IPS-20b (cell line): ENCODE measurements around the gene C19orf12.
"Not testable (repeated sequence)": the region's sequence is repeated elsewhere in the genome, so short reads cannot be mapped to it uniquely, and the experiment has no call there.

Experiments
- H3K27ac ChIP-seq: one replicate; pipeline ENCODE4 v1.5.1; 2013; ENCODE audit warnings: low read length
- H3K27me3 ChIP-seq: 2 replicates; pipeline ENCODE4 v1.6.1; 2013; ENCODE audit warnings: mild to moderate bottlenecking, low read length, inconsistent platforms; ENCODE audit not compliant: insufficient read depth
- H3K36me3 ChIP-seq: 2 replicates; pipeline ENCODE4 v1.6.1; 2013; ENCODE audit warnings: low read depth, mild to moderate bottlenecking, inconsistent platforms, low read length, moderate library complexity; ENCODE audit not compliant: insufficient read depth
- H3K4me1 ChIP-seq: 2 replicates; pipeline ENCODE4 v1.6.1; 2013; ENCODE audit warnings: mild to moderate bottlenecking, control low read depth, inconsistent platforms, low read length, moderate library complexity; ENCODE audit not compliant: insufficient read depth
- H3K4me3 ChIP-seq: 2 replicates; pipeline ENCODE4 v1.5.1; 2013; ENCODE audit warnings: mild to moderate bottlenecking, low read length, inconsistent platforms
- H3K9ac ChIP-seq: 2 replicates; pipeline ENCODE4 v1.6.1; 2013; ENCODE audit warnings: low read depth, mild to moderate bottlenecking, inconsistent platforms, low read length, moderate library complexity
- H3K9me3 ChIP-seq: 2 replicates; pipeline ENCODE4 v1.6.1; 2013; ENCODE audit warnings: mild to moderate bottlenecking, low read depth, low read length, inconsistent platforms; ENCODE audit not compliant: insufficient read depth

The C19orf12 gene

GRCh38 chr19:29671026-29671392 is 44.1 kb downstream of the C19orf12 start:
- not testable (repeated sequence) for H3K9me3 ChIP-seq, H3K4me3 ChIP-seq, H3K9ac ChIP-seq, H3K4me1 ChIP-seq, H3K27me3 ChIP-seq, H3K27ac ChIP-seq
- H3K36me3 ChIP-seq: peaks cover 15% of the 10 kb centered on the region; the same call in 1 of the 2 replicates

DNA sequence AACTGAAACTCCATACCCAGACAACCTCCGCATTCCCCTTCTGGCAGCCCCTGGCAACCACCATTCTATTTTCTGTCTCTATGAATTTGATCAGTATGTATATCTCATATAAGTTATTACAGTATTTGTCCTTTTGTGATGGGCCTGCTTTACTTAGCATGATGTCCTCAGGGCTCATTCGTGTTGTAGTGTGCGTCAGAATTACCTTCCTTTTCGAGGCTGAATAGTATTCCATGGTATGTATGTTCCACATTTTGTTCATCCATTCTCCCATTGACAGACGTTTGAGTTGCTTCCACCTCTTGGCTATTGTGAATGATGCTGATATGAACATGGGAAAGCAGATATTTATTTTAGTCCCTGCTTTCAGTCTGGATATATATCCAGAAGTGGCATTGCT is 44.8 kb downstream of the C19orf12 start:
- Histone ChIP-seq H3K9me3 (no peaks in the 10 kb centered on the region), H3K4me1 (peaks cover 9% of the 10 kb centered on the region; the same call in 1 of the 2 replicates), H3K27me3 (no peaks in the 10 kb centered on the region; the same call in 1 of the 2 replicates), H3K9ac (no peak overlapping the region), H3K27ac (no peak overlapping the region), H3K36me3 (peaks cover 8% of the 10 kb centered on the region; the same call in 1 of the 2 replicates), H3K4me3 (no peak overlapping the region)

- Histone ChIP-seq H3K4me3 (no peak overlapping the region), H3K36me3 (no peaks in the 10 kb centered on the region), H3K27me3 (peaks cover 8% of the 10 kb centered on the region), H3K27ac (no peak overlapping the region), H3K9me3 (no peaks in the 10 kb centered on the region), H3K4me1 (peaks cover 9% of the 10 kb centered on the region; the same call in 1 of the 2 replicates), H3K9ac (no peak overlapping the region)
These were observed 46.1 kb downstream of the C19orf12 start for GRCh38 chr19:29668746-29669609.

DNA sequence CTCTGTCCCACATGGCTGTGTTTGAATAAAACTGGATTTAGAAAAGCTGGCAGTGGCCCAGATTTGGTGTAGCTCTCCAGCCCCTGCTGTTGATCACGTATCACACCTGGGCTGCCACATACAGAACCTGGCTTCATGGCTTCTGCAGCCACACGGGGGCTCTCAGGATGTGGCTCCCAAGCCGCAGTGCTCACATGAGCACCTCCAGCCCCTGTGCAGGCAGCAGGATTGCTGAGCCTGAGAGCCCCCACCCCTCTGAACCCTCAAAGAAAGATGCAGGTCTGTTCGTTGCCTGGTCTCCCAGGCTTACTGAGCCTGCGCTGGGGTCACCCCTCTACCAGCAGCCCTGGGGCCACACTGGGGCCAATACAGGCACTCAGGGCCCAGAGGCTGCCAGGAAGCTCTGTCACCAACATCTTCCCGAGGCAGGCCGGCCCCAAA is 47.1 kb downstream of the C19orf12 start:
- no peak overlapping the region for H3K9ac ChIP-seq
- H3K36me3 ChIP-seq: no peaks in the 10 kb centered on the region
- no peaks in the 10 kb centered on the region for H3K9me3 ChIP-seq
- H3K4me1 ChIP-seq: peaks cover 9% of the 10 kb centered on the region; the same call in 1 of the 2 replicates
- no peak overlapping the region for H3K4me3 ChIP-seq
- no peak overlapping the region for H3K27ac ChIP-seq
- peaks cover 9% of the 10 kb centered on the region for H3K27me3 ChIP-seq

GRCh38 chr19:29667387-29667783 is 47.7 kb downstream of the C19orf12 start:
- Histone ChIP-seq H3K27me3 (peaks cover 9% of the 10 kb centered on the region), H3K9me3 (no peaks in the 10 kb centered on the region), H3K4me3 (peak overlapping the region; percentile 73; the same call in 1 of the 2 replicates), H3K36me3 (no peaks in the 10 kb centered on the region), H3K4me1 (peaks cover 9% of the 10 kb centered on the region; the same call in 1 of the 2 replicates), H3K27ac (no peak overlapping the region), H3K9ac (no peak overlapping the region)

DNA sequence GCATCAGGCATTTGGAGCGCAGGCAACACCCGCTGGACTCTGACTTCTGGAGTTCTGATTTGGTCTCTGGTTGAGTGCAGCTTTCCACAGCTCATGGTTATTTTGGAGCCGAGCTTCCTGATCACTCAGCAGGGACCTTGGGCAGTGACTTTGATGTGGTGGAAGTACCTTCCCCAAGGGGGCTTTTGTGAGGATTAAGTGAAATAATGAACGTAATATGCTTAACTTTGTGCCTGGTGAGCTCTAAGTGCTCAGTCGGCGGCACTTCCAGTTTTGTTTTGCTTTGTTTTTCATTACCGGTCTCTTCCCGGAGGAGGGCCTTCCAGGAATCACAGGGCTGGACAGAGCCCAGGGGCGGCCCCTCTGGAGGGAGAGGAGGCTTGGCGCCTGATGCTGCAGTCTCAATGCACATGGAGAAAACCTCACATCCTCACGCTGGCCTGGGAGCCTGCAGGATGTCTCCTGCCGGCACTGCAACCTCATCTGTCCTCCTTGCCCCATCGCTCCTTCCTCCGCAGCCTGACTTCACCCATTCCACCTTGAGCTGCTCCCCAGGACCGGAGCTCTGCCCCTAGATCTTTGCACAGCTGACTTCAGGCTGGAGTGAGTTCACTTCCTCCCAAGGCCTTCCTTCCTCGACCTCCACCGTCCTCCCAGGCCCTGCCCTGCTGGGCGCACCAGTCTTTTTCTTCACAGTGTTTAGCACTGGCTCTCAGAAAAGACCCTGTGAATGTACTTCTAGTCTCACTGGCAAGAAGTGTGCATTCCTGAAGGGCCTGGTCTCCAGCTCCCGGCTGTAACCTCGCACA is 48.3 kb downstream of the C19orf12 start:
- H3K27ac ChIP-seq: no peak overlapping the region
- H3K4me3 ChIP-seq: peak overlapping the region; percentile 73
- H3K36me3 ChIP-seq: no peaks in the 10 kb centered on the region
- no peaks in the 10 kb centered on the region for H3K9me3 ChIP-seq
- peaks cover 9% of the 10 kb centered on the region for H3K27me3 ChIP-seq
- peaks cover 9% of the 10 kb centered on the region; the same call in 1 of the 2 replicates for H3K4me1 ChIP-seq
- no peak overlapping the region for H3K9ac ChIP-seq

DNA sequence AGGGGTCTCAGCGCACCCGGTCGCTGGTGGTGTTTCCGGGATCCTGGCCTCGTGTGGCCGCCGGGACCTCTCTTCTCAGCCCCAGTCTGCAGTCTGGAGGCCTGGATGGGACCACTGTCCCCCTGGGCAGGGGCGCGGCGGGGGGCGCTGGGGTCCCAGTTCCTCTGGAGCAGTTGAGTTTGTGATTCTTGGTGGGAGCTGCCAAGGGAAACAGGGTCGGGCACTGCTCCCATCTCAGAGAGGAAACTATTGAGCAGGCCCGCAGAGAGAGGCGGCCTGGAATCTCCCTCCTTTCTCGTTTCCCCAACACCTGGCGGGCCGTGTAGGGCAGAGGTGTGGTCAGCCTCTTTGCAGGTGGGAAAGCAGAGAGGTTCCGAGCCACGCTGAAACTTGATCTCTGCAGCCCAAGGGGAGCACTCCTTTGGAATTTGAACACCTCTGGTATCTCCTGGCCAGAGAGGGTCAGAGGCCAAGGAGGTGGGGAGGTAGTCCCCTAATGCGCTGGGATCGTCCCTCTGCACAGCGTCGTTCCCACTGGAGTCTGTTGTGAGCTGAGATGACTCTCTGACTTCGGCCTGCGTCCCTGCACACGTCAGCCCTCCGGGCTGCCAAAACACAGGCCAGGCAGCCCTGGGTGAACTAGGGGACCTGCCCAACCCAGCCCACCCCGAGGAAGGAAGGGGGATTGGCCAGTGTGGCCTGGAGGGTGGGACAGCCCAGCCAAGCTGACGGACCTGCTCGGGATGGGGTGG is 49.1 kb downstream of the C19orf12 start:
- Histone ChIP-seq H3K27me3 (peaks cover 9% of the 10 kb centered on the region), H3K4me3 (peak overlapping the region; percentile 73), H3K4me1 (peaks cover 9% of the 10 kb centered on the region; the same call in 1 of the 2 replicates), H3K36me3 (no peaks in the 10 kb centered on the region), H3K9ac (no peak overlapping the region; the same call in 1 of the 2 replicates), H3K9me3 (no peaks in the 10 kb centered on the region), H3K27ac (no peak overlapping the region)

- H3K27me3 ChIP-seq: peaks cover 9% of the 10 kb centered on the region
- peak within 1 kb of the TSS; percentile 73 for H3K4me3 ChIP-seq
- H3K36me3 ChIP-seq: no peaks in the 10 kb centered on the region
- peak within 1 kb of the TSS; percentile 63; the same call in 1 of the 2 replicates for H3K9ac ChIP-seq
- no peaks in the 10 kb centered on the region for H3K9me3 ChIP-seq
- H3K27ac ChIP-seq: no peak within 1 kb of the TSS
- H3K4me1 ChIP-seq: peaks cover 9% of the 10 kb centered on the region; the same call in 1 of the 2 replicates
These were observed 49.7 kb downstream of the C19orf12 start, which contains the start of gene PLEKHF1 for GRCh38 chr19:29665215-29665825. PLEKHF1 (plus strand) TSS chr19:29665461; CDS start chr19:29673840, 8,379 bp downstream.

DNA sequence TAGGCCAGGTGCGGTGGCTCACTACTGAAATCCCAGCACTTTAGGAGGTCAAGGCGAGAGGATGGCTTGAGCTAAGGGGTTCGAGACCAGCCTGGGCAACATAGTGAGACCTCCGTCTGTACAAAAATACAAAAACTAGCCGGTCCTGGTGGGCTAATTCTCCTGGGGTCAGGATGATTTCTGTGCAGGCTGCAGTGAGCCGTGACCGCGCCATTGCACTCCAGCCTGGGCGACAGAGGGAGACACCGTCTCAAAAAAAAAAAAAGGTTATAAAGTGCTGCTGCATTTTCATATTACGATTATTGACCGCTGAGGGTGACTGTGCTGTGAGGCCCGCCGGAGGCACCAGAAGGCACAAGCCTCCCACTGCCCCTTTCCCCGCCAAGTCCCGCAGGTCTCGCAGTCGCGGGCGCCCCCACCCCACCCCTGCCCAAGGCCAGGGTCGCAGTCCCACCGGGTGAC is 50.3 kb downstream of the C19orf12 start:
- H3K4me1 ChIP-seq: peaks cover 9% of the 10 kb centered on the region; the same call in 1 of the 2 replicates
- no peaks in the 10 kb centered on the region for H3K36me3 ChIP-seq
- H3K4me3 ChIP-seq: peak overlapping the region; percentile 73
- H3K27me3 ChIP-seq: peaks cover 9% of the 10 kb centered on the region
- no peak overlapping the region for H3K27ac ChIP-seq
- H3K9ac ChIP-seq: peak overlapping the region; percentile 63; the same call in 1 of the 2 replicates
- H3K9me3 ChIP-seq: no peaks in the 10 kb centered on the region

GRCh38 chr19:29663861-29664752 is 51.0 kb downstream of the C19orf12 start:
- Histone ChIP-seq H3K27ac (no peak overlapping the region), H3K9me3 (no peaks in the 10 kb centered on the region), H3K4me3 (peak overlapping the region; percentile 73; the same call in 1 of the 2 replicates), H3K4me1 (peaks cover 9% of the 10 kb centered on the region; the same call in 1 of the 2 replicates), H3K9ac (no peak overlapping the region), H3K27me3 (peaks cover 9% of the 10 kb centered on the region), H3K36me3 (no peaks in the 10 kb centered on the region)
